Measurements from ENCODE around the gene ZNF282. TPM values are rescaled to one million over a fixed set of nuclear protein-coding genes. Genes with fewer than 3 reads are reported as not detected.

ZNF282 gene
- total RNA-seq = 43.7 TPM

GRCh38 chr7:149195180-149196150, at the start of gene ZNF282:
ZNF282 (plus strand) TSS chr7:149195546; CDS start chr7:149195590, 44 bp downstream.

DNA sequence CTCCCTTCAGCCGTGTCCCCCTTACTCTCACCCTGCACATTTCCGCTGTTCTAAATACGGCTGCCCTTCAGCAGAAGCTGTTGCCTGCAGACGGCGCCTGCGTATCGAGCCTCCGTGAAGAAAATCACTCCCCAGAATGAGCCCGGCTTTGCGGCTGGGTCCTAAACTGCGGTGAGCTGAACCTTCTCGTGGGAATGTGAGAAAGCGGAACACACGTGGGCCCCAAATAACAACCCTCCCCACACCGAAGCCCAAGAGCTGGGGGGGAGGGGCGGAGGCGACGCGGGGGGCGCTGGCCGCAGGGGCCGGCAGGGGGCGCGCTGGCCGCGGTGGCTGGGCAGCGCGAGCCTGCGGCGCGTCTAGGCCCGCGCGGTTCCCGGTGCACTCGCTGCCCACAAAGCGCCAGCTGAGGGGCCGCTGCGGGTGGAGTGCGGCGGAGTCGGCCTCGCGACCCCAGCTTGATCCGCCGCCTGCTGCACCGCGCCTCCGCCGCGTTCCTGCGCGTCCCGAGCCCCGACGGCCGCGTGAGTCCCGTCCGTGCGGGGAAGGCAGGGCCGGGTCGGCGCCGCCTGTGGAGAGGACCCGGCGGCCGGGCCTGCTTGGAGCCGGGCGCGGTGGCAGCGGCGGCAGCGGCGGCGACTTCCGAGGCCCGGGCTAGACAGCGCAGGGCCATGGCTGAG, 48.1 kb upstream of the ZNF282 start, which contains the start of gene ZNF398:
ZNF398 (plus strand) TSS at position 382 of the 680 bp plus-strand sequence; CDS start at position 672, 290 bp downstream.

DNA sequence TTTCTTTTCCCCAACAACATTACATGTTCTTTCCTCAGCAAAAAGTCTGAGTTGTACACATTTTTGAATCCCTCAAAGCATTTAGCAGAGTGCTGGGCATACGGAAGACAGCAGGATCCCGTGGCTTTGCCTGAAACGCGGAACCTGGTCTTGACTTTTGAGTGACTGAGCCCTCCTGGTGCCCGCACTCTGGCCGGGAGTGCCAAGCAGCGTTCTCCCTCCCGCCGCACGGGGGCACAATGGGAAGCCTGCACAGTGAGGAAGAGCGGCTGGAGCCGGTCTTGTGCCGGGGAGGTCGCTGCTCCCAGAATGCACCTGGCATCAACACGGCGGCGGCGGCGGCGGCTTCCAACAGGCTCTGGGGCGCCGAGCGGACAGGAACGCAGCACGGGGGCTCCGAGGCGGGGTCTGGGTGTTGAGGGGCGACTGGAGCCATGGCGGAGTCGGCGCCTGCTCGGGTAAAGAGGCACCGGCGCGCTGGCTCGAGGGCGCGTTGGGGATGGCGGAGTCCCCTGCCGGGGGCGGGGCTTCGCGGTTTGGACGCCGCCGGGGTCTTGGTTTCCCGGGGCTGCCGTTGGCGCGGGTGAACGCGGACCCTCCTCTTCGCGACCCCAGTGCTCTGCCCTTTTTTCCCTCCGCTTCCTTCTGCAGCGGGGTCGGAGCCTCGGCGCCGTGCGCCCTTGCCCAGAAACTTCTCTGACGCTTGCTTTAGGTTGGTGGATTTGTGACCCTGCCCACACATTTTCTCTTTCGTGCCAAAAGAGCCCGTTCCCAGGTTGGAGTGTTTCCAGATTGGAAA, 44.2 kb downstream of the ZNF282 start, which contains the start of gene ZNF212:
ZNF212 (plus strand) TSS at position 307 of the 799 bp plus-strand sequence; CDS start at position 435, 128 bp downstream.

GRCh38 chr7:149261829-149262617, 66.7 kb downstream of the ZNF282 start, which contains the start of gene ZNF783:
ZNF783 (plus strand) TSS chr7:149262196; CDS start chr7:149262334, 138 bp downstream.

Small RNA genes within 50 kb of the gene (small RNA-seq; reads per million reads assigned to genes)
- gene AC004890.1 (ENCODE audit: low replicate concordance) = not detected

Other genes with a start within 250 kb of the ZNF282 start
- 127 TPM for gene PDIA4, start 167.0 kb upstream of the ZNF282 start, total RNA-seq
- gene ZNF786, start 104.8 kb upstream of the ZNF282 start, total RNA-seq = 9.1 TPM
- 4.6 TPM for gene ZNF425, start 69.2 kb upstream of the ZNF282 start, total RNA-seq
- gene ZNF398, start 48.1 kb upstream of the ZNF282 start, total RNA-seq = 17.1 TPM
- gene ZNF212, start 44.1 kb downstream of the ZNF282 start, total RNA-seq = 11.4 TPM
- 16.8 TPM for gene ZNF783, start 66.7 kb downstream of the ZNF282 start, total RNA-seq